Neutrophil (primary cell): Measurements from ENCODE around the gene DAD1.
"Not testable (repeated sequence)": the region's sequence is repeated elsewhere in the genome, so short reads cannot be mapped to it uniquely, and the experiment has no call there.

Source experiments
- H3K27ac ChIP-seq: fragments of 200-600 bp; sonication (generic); 2 replicates; pipeline ENCODE4 v1.5.1; 2016; ENCODE audit warnings: mild to moderate bottlenecking, moderate library complexity
- H3K27me3 ChIP-seq: fragments of 200-600 bp; sonication (generic); 2 replicates; pipeline ENCODE4 v1.6.0; 2016; ENCODE audit warnings: mild to moderate bottlenecking
- H3K36me3 ChIP-seq: fragments of 200-600 bp; sonication (generic); 2 replicates; pipeline ENCODE4 v1.5.1; 2017
- H3K4me1 ChIP-seq, 2 experiments: fragments of 200-600 bp in 1 of 2; sonication (generic) in 1 of 2; 1 replicate in 1 of 2; 2 replicates in 1 of 2; pipeline versions ENCODE4 v1.5.1 to v1.6.1; 2013 to 2016; ENCODE audit warnings: low read depth in 1 of 2, low read length in 1 of 2, mild to moderate bottlenecking in 1 of 2, moderate library complexity in 1 of 2; ENCODE audit not compliant: control insufficient read depth in 1 of 2, insufficient read depth in 1 of 2
- H3K4me3 ChIP-seq, 2 experiments: fragments of 200-600 bp in 1 of 2; sonication (generic) in 1 of 2; 1 replicate in 1 of 2; 2 replicates in 1 of 2; pipeline ENCODE4 v1.5.1; 2013 to 2016; ENCODE audit warnings: low read depth in 1 of 2, low read length in 1 of 2, mild to moderate bottlenecking in 1 of 2, moderate library complexity in 1 of 2
- H3K9me3 ChIP-seq: fragments of 200-600 bp; sonication (generic); 2 replicates; pipeline ENCODE4 v1.5.1; 2016
- CTCF ChIP-seq: fragments of 200-600 bp; sonication (generic); IDR thresholded peaks from 2 replicates; pipeline ENCODE4 v1.5.1; 2016; ENCODE audit warnings: antibody characterized with exemption

DAD1 gene

GRCh38 chr14:22556990-22557623 is 31.9 kb downstream of the DAD1 start:
- peak overlapping the region; percentile 55 to 59 for H3K4me3 ChIP-seq
- no peaks in the 10 kb centered on the region for H3K9me3 ChIP-seq
- H3K27ac ChIP-seq, result peak overlapping the region; percentile 95
- H3K27me3 ChIP-seq, result no peaks in the 10 kb centered on the region
- peaks cover 40 to 42% of the 10 kb centered on the region in 2 experiments for H3K4me1 ChIP-seq
- no peaks in the 10 kb centered on the region for H3K36me3 ChIP-seq
- peak; percentile 97 for TF ChIP-seq CTCF

GRCh38 chr14:22556021-22556989 is 32.7 kb downstream of the DAD1 start:
- Histone ChIP-seq H3K27me3 (no peaks in the 10 kb centered on the region), H3K4me3 (peak overlapping the region; percentile 55 to 59), H3K36me3 (no peaks in the 10 kb centered on the region), H3K4me1 (peaks cover 39 to 42% of the 10 kb centered on the region in 2 experiments), H3K9me3 (no peaks in the 10 kb centered on the region), H3K27ac (peak overlapping the region; percentile 95)
- TF ChIP-seq CTCF, result peak; percentile 30

- TF ChIP-seq CTCF, result no peak
- peak overlapping the region; percentile 95 for H3K27ac ChIP-seq
- peaks cover 47 to 51% of the 10 kb centered on the region in 2 experiments for H3K4me1 ChIP-seq
- no peaks in the 10 kb centered on the region for H3K9me3 ChIP-seq
- no peaks in the 10 kb centered on the region for H3K27me3 ChIP-seq
- H3K4me3 ChIP-seq, result peak overlapping the region; percentile 55 to 59
- H3K36me3 ChIP-seq, result no peaks in the 10 kb centered on the region
Measured at GRCh38 chr14:22555384-22556011, 33.5 kb downstream of the DAD1 start.

- Histone ChIP-seq H3K4me3 (no peak overlapping the region), H3K4me1 (peaks cover 54 to 58% of the 10 kb centered on the region in 2 experiments), H3K27ac (peak overlapping the region; percentile 95), H3K36me3 (no peaks in the 10 kb centered on the region), H3K9me3 (no peaks in the 10 kb centered on the region), H3K27me3 (no peaks in the 10 kb centered on the region)
- TF ChIP-seq CTCF, result no peak
Measured at GRCh38 chr14:22554498-22555383, 34.3 kb downstream of the DAD1 start.

- H3K27me3 ChIP-seq, H3K36me3 ChIP-seq, H3K9me3 ChIP-seq, H3K4me3 ChIP-seq, H3K27ac ChIP-seq: not testable (repeated sequence)
- peaks cover 54 to 58% of the 10 kb centered on the region in 2 experiments for H3K4me1 ChIP-seq
Measured at GRCh38 chr14:22553861-22554497, 35.0 kb downstream of the DAD1 start.
